NCI-H526 (cell line): ENCODE data around the gene DDAH1.

Experiments used
- DNase-seq, 2 experiments: peaks; one replicate each; lab custom pipeline; 2025; lab: John Stamatoyannopoulos, UW

DDAH1 gene

GRCh38 chr1:85393490-85393889 is 71.5 kb downstream of the DDAH1 start:
- no peak for DNase-seq

GRCh38 chr1:85388416-85388815 is 76.5 kb downstream of the DDAH1 start:
- DNase-seq, result no peak

- DNase-seq, result no peak
These were observed 77.2 kb downstream of the DDAH1 start for GRCh38 chr1:85387781-85388180.

DNA sequence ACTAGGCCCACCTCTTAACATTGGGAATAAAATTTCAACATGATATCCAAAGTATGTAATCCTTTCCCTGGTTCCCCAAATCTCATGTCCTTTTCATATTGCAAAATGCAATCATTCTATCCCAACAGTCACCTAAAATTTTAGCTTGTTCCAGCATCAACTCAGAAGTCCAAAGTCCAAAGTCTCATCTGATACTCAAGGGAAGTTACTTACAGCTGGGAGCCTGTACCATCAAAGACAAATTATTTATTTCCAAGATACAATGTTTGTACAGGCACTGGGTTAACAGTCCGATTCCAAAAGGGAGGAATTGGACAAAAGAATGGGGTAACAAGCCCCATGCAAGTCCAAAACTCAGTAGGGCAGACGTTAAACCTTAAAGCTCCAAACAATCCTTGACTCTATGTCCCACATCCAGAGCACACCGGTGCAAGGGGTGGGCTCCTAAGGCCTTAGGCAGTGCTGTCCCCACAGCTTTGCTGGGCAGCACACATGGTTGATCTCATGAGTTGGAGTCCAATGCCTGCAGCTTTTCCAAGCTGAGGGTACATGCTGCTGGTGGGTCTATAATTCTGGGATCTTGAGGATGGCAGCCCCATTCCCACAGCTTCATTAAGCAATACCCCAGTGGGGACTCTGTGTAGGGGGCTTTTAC is 78.8 kb downstream of the DDAH1 start:
- no peak for DNase-seq

DNA sequence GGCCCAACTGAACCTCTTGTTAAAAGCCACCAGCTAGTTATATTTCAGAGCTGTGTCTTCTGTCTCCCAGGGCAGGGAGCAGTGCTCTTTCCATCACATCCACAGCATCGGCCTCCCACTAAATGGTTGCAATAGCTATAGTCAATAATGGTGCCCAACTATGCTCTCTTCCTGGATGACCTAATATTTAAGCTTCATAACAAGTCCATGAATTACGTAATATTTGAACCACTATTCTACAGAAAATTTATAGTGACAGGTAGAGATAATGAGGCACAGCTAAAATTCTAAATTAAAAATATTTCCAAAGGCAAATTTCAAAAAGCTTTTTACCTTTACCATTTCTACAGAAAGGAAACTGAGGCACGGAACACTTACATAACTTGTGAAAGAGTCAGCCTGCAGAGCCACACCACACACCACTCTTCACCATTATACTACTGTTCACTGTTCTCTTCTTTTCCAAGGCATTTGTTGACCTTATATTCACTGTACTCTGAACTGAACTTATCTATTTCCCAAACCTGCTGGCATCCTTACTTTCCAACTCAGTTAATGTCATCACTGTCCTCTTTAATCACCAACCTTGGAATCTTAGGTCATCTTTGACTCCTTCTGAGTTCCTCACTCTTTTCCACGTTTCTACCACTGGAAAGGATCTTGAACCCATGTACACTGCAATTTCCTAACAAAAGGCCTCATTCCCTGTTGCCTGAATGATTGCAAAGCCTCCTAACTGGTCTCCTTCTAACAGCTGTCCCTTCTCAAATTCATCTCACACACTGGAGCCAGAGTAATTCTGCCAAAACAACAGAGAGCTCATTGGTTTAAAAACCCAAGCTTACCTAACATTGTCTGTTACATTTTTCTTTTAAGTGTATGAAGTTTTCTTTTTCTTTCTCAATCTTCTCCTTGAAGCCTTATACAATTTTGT is 85.5 kb downstream of the DDAH1 start:
- DNase-seq, result no peak

GRCh38 chr1:85378534-85378933 is 86.4 kb downstream of the DDAH1 start:
- no peak for DNase-seq

DNA sequence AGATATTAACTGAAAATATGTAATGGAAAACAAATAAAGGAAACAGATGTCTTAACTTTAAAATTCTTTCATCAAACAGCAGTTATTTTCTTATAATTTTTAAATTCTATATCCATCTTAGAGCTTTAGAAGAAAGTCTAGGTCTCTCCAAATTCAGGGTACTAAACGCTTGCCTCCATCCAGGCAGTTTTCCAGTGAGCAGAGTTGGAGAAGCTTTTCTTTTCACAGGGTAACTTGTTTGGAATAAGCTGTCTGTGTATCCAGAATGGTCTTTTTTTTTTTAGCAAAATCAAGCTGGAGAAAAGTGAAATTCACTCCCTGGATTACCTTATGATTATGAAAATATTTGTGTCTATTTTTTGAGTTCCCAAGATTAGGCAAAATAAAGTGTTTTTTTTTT is 88.6 kb downstream of the DDAH1 start:
- no peak for DNase-seq

DNA sequence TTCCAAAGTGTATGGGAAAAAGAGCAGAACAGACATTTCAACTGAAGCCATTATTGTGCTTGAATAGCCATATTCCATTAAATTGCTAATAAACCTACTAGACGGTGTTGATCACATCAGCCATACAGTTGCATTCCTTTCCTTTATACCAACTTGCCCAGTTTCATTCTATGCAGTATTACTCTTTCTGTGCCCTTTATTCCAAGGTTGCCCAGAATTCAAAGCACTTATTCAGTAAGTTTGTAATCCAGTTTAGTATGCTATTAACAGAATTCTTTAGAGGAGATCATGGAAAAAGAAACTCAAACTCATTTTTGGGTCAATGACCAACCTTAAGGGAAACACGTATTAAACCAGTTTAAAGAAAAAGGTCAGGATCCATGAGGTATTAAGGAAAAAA is 89.5 kb downstream of the DDAH1 start:
- DNase-seq, result no peak

GRCh38 chr1:85374160-85374559 is 90.8 kb downstream of the DDAH1 start:
- no peak for DNase-seq

DNA sequence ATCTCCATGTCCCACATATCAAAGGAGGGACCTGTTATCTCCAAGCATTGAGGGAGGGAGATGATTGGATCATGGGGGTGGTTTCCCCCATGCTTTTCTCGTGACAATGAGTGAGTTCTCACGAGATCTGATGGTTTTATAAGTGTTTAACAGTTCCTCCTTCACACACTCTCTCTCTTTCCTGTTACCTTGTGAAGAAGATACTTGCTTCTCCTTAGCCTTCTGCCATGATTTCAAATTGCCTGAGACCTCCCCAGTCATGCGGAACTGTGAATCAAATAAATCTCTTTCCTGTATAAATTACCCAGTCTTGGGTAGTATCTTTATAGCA is 91.6 kb downstream of the DDAH1 start:
- no peak for DNase-seq

DNA sequence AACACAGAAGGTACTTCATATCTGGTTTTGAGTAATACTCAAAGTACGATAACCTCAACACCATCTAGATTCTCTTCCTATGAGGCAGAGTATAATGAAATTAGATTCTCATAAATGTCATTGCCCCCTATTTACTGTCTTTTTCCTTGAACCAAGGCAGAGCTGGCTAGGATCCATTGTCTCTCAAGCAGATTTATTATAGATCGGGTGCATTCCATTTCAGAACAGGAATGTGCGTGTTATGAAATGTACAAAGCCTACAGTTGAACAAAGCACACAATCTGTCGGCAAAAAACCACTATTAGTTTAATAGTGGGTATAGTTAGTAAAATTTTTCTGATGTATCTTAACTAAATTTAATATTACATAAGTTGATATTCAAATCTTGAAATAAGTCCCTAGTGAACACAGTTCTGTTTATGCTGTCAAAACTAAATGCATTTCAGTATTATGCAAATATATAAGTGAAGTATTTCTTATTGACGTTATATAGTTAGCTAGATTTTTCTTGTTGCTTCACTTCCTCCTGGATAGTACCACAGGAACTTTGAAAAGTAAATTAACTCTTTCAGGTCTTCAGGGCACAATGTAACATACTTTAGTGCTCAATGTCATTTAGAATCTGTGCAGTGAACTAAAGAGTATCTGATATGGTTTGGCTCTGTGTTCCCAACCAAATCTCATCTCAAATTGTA is 92.1 kb downstream of the DDAH1 start:
- no peak for DNase-seq

DNA sequence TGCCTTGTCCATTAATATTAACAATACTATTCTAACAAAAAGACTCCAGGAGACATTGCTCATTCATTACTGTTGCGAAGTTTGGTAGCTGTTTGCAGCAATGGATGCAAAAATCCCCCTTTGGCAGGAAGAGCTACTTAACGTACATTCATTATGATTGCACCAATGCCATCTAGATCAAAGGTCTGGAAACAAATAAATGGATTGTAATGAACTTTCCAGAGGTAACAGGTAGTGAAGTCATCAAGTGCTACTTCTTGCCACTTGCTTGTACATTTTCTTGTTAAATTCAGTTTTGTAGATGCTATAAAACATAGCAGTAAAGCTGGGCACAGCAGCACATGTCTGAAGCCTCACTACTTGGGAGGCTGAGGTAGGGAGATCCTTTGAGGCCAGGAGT is 93.9 kb downstream of the DDAH1 start:
- DNase-seq, result no peak

- no peak for DNase-seq
These were observed 96.7 kb downstream of the DDAH1 start for GRCh38 chr1:85368073-85368770.

- no peak for DNase-seq
These were observed 98.4 kb downstream of the DDAH1 start for GRCh38 chr1:85366391-85367170.

GRCh38 chr1:85365851-85366250 is 99.1 kb downstream of the DDAH1 start:
- no peak for DNase-seq

GRCh38 chr1:85363521-85363920 is 101.4 kb downstream of the DDAH1 start:
- no peak for DNase-seq

DNA sequence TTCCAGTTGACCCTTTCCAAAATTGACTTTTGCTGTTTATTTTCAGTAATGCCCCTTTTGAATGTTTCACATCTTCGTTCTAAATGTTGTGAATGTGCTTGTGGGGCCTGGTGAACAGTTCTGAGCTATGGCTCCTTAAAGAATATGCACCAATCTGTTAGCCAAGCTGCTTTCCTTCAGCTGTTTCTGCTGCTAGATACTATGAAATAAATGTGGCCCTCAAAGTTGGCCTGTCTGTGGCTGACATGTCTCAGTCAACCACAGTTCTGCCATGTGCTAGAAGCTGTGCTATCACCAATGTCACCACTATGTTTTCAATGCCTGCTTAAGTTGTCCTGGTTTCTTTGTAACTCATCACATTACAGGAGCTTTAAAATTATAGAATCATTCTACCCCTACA is 101.9 kb downstream of the DDAH1 start:
- no peak for DNase-seq

GRCh38 chr1:85361606-85362296 is 103.2 kb downstream of the DDAH1 start:
- DNase-seq, result no peak

DNA sequence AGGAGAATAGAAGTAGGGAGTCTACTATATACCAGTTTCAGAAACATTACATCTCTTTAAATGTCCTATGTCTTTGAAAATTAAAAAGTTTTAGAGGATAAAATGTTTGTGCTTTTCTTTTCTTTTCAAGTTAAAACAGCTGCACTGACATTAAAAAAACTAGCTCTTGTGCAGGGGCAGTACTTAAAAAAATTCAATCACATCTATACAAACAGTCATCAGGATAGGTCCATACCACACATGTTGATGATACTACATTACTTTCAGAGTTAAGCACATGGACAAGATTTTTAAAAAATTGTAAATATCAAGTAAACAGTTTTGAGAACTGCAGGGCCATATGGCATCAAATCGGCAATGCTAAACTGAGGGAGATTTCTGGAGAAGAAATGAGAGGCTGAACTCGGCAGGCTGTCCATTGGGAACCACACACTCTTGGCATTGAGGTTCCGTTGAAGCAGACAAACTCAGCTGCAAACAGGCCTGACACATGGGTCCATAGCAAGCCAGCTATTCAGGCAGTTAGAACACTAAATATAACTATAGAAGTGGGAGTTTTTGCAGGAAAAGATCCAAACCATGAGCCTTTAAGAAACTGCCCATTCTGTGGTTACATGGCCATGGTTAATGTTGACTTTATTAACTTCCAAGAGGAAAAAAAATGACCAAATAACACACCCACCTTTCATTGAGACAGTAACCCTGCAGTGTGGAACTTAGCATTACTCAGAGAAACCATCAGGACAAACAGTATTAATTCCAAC is 104.0 kb downstream of the DDAH1 start:
- no peak for DNase-seq
